ENCODE measurements around the gene RTF1. TPM values are rescaled to one million over a fixed set of nuclear protein-coding genes. Genes with fewer than 3 reads are reported as not detected.

Gene RTF1
- total RNA-seq, 1 experiment from 2014 or later, result 49.5 TPM

GRCh38 chr15:41408234-41408641 lies 8.7 kb upstream of the RTF1 start:
- Histone ChIP-seq H3K9me3 (ENCODE audit: control insufficient read depth, low read depth, low read length) (no peaks in the 10 kb centered on the region), H3K4me2 (ENCODE audit: insufficient read depth, insufficient read length, low read length) (no peak overlapping the region), H2BK5ac (ENCODE audit: insufficient read length, low read length) (no peak overlapping the region), H3K27me3 (ENCODE audit: insufficient read depth, low read length) (no peaks in the 10 kb centered on the region), H2BK20ac (ENCODE audit: low read depth, low read length, poor library complexity, severe bottlenecking) (no peak overlapping the region), H2AK5ac (ENCODE audit: insufficient read length, low read length) (no peak overlapping the region), H3K27ac (ENCODE audit: insufficient read length, low read depth, low read length) (no peak overlapping the region), H3K23me2 (ENCODE audit: insufficient read length, low read depth, low read length, poor library complexity, severe bottlenecking) (no peaks in the 10 kb centered on the region), H3K56ac (ENCODE audit: insufficient read length, low read depth, low read length) (no peak overlapping the region), H3K18ac (ENCODE audit: insufficient read length, low read depth, low read length) (no peak overlapping the region), H4K91ac (ENCODE audit: insufficient read length, low read depth, low read length) (no peak overlapping the region), H3K79me1 (ENCODE audit: insufficient read depth, low read depth, low read length, poor library complexity, severe bottlenecking) (no peaks in the 10 kb centered on the region), H2BK12ac (ENCODE audit: insufficient read length, low read depth, low read length) (no peak overlapping the region), H3K79me2 (ENCODE audit: insufficient read depth, low read length) (no peaks in the 10 kb centered on the region), H3K4ac (ENCODE audit: low read depth, low read length) (no peak overlapping the region), H2AFZ (ENCODE audit: low read length) (no peak overlapping the region), H4K5ac (ENCODE audit: insufficient read length, low read depth, low read length) (no peak overlapping the region), H4K20me1 (ENCODE audit: control insufficient read depth, insufficient read depth, insufficient read length) (no peaks in the 10 kb centered on the region), H3K9ac (ENCODE audit: extremely low read depth, insufficient read length, low read length) (no peak overlapping the region), H3K4me1 (ENCODE audit: insufficient read depth, low read length) (no peaks in the 10 kb centered on the region), H2BK120ac (ENCODE audit: low read depth, low read length, poor library complexity, severe bottlenecking) (no peak overlapping the region), H2BK15ac (ENCODE audit: low read depth, low read length) (no peak overlapping the region), H3K23ac (ENCODE audit: insufficient read length, low read depth, low read length) (no peak overlapping the region), H3T11ph (ENCODE audit: low read length) (no peak overlapping the region), H3K14ac (ENCODE audit: insufficient read depth, low read length) (no peak overlapping the region), H4K8ac (replicated peaks; ENCODE audit: insufficient read length, low read depth, low read length) (no peak overlapping the region)
- no peak overlapping the region for H3K4me3 Mint-ChIP-seq
- H3K27me3 Mint-ChIP-seq (ENCODE audit: low read depth), result no peaks in the 10 kb centered on the region
- DNase-seq, result no peak
- no peaks in the 10 kb centered on the region for H3K9me3 Mint-ChIP-seq
- H3K36me3 Mint-ChIP-seq (ENCODE audit: insufficient read depth in 1 of 3, low read depth in 3 of 3), result no peaks in the 10 kb centered on the region
- H3K4me1 Mint-ChIP-seq, result peaks cover 3 to 4% of the 10 kb centered on the region in 2 experiments; a peak in 2 of 4 replicates
- H3K27ac Mint-ChIP-seq, result peak overlapping the region in 2 of 3 experiments; percentile 41 to 71; a peak in 4 of 7 replicates
- WGBS (ENCODE audit: extremely low coverage, insufficient read length, low lambda C conversion rate), result no CpG with 5 or more reads among the region's 2 CpGs
- no peak for TF ChIP-seq CTCF (conservative IDR thresholded peaks at IDR 0.05)
